GM18505 (cell line): ENCODE results near the gene COL19A1.

Source experiments
- ATAC-seq: cut with Tn5 transposase; IDR thresholded peaks from one replicate; pipeline ENCODE4 v1.9.1; 2021; ENCODE audit not compliant: unreplicated experiment
- POLR2A ChIP-seq: IDR thresholded peaks from 4 replicates; pipeline ENCODE4 v1.6.1; 2011; ENCODE audit warnings: borderline replicate concordance; ENCODE audit not compliant: insufficient read depth, insufficient read length; ENCODE audit errors: extremely low read depth

Gene COL19A1

DNA sequence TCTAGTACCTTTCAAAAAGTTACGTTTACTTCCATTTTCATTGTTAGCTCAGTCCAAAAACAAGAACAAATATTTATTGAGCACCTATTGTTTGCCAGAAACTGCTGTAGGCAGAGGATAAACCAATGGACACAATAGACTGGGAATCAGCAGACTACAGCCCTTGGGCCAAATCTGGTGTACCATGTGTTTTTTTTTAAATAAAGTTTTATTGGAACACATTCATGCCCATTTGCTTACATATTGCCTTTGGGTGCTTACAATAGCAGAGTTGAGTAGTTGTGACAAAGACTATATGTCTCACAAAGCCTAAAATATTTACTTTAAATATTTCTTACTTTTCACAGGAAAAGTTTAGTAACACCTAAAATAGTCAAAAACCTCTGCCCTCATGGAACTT is 220.4 kb downstream of the COL19A1 start:
- no peak for TF ChIP-seq POLR2A
- no peak for ATAC-seq

DNA sequence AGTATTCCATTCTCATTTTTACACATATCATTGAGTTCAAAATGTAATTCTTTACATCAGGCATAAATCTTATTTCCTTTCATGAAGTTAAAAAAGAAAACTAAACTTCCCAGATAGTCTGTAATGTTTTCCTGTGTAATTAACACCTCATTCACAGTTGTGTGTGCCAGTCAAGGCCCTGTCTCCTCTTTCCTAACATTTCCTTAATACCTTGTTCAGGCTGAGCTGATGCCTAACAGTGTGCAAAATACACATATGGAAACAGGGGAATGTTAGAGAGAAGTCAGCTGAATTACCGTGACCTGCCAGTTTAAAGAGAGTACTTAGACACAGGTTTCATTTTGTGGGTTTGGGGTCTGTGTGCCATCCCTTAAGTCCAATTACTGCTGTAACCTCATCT is 227.8 kb downstream of the COL19A1 start:
- TF ChIP-seq POLR2A, result no peak
- no peak for ATAC-seq

DNA sequence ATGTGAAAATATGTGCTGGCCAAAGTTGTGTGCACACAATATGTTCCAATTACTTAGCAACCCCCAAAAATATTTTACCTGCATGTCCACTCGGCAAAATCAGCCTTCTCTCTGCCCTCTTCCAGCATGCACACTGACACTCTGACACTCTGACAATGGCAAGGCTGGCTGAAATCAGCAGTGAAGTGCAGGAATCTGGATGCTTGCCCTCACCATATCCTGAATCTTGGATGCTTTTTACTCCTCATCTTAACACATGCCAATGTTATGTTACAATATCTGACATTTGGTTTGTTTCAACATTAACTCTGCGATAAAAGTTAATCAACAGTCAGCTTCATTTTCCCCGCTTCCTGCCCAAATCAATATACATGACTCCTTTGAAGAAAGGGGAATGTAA is 233.4 kb downstream of the COL19A1 start:
- no peak for ATAC-seq
- TF ChIP-seq POLR2A, result no peak

DNA sequence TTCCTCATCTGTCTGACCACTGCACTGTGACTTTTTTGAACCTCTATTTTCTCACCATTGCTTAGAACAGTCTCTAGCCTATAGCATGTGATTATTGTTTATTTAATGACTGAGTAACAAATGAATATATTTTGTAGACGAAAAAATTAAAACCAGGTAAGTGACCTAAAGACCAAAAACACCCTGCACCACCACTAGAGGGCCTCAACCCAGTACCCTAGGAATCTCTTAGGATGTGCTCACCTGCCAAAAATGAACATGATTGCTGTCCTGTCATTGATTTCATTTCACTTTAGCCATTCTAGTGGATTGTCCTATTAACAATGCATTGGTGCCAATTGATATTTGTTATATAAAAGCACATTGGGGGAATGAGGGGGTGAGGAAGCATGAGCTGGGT is 237.4 kb downstream of the COL19A1 start:
- TF ChIP-seq POLR2A, result no peak
- no peak for ATAC-seq

DNA sequence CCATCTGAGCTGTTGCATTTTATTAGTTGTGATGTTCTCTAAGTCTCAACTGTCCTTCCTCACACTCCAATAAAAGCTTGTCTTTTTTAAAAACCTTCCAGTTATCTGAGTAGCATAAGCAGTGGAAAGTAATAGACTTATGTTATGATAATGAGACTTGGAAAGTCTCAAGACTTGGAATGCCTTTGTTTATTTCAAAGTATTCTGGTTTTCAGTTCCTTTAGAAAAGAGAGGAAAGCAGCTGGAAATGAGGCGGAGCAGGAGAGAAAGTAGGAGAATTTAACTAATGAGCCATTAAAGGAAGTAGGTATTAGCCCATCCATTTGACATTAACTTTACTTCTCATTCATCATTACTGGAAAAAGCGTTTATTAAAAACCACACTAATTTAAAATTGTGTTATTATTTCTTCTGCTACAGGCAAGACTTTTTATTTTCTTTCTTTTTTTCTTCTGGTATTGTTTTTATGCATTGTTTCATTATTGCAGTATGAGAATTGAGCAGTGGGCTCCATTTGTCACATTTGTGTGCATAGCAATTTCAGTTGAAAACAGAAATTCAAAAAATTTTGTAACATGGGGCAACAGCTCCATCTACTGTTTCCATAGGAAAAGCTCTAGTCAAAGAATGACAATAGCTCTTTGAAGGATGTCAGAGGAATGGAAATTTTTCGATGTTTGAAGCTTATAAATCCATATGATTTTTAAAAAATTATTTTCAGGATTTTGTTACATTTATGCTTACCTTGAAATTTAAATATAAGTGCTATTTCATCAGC is 241.7 kb downstream of the COL19A1 start:
- no peak for TF ChIP-seq POLR2A
- ATAC-seq, result no peak

DNA sequence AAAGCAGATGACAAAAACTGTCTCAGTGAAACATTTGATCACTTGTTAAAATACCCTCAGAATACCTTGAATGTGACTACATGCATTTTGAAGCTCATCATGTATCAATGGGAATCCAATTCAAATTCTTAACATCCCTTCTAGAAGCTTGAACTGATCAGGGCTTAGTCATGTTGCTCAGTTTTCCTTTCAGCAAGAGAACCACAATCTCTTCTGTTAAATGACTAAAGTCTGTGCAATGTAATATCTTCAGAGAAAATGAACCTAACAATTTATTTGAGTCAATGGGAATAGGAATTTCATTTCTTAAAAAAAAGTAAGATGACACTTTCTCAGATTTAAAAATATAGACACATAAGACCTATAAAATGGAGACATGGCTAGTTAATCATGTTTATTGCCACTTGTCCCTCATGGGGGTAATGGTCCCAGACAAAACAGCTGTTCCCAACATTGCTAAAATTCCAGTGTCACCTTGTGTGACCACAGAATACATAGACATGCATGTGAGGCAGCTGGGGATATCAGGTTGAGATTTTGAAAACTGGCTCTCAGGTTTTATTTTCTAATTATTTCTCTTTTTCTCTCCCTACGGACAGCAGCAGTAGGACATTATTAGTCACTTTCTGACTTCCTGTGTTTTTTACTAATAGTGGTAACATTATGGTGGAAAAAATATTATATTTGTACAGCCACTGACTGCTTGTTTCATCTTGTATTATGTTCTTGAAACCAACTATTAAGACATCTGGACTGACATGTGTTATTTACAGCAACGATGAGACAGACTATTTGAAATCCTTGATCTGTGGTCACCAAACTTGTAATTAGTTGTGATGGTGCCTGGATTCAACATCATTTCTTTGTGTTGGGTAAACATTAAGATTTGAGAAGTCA is 244.0 kb downstream of the COL19A1 start:
- ATAC-seq, result no peak
- TF ChIP-seq POLR2A, result no peak

DNA sequence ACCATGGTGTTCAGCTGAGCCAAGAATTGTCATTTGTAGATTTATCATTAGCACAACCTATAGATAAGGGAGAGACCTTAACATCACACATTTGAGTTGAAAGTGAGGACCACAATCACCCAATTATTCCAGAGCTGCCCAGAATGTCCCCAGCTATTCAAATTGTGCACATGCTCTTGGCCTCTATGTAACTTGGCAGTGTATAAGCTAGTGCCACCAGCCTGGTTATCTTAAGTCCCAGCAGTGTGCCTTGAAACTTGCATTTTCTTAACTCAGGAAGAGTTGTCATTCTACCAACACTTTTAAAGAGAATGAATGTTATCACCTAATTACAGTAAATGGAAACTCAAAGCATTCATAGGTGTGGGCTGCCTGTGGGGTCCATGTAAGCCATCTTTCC is 245.4 kb downstream of the COL19A1 start:
- no peak for ATAC-seq
- TF ChIP-seq POLR2A, result no peak

DNA sequence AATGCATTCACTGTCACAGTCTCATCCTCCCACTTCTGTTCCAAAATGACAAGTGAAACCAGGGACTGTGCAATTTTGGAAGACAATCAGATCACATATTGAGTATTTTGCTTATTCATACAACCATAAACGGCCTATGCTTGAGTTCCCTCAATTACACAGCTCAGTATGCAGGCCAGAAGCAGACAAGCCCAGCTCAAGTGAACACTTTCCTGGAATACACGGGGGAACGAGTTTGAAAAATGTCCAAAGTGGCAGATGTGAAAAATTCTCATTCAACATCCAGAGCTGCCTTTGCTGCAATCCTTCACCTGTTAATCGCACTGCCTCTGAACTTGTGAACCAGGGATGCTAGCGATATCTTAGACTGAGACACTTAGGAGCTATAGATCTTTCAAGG is 246.4 kb downstream of the COL19A1 start:
- TF ChIP-seq POLR2A, result no peak
- no peak for ATAC-seq

DNA sequence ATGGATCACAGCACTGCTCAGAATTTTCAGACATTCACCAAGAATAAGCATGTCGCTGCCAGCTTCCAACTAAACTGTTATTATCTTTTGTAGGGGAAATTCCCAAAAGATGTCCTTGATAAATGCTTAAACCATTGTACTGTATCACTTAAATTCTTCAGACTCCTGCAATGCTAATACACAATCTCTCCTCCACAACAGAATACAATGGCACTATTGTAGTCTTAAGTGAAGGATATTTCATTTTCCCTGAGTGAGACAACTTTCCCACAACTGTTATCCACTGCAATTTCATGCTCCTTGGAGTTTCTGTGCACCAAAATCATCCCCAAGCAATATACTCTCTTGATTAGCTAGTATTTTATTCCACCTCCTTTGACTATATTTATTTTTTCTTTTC is 246.8 kb downstream of the COL19A1 start:
- TF ChIP-seq POLR2A, result no peak

DNA sequence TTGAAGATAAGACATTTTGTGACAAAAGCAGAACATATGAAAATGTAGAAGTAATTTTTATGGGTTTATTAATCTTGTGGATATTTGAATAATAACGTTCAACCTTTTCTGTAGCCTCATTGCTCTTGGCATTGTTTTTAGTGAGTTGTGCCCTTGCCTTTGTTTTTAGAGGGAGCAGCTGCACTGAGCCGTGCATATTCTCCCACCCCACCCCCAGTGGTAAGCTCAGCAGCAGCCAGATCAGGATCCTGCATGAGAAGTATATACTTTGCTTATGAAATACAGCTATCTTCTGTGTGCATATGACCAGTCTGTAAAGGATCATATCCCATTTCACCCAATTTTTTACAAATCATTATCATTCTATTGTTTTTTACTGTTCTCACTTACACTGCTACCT is 252.3 kb downstream of the COL19A1 start:
- no peak for TF ChIP-seq POLR2A
- no peak for ATAC-seq

More for the DNA sequence above, 246.8 kb downstream of the COL19A1 start:
- no peak for ATAC-seq

DNA sequence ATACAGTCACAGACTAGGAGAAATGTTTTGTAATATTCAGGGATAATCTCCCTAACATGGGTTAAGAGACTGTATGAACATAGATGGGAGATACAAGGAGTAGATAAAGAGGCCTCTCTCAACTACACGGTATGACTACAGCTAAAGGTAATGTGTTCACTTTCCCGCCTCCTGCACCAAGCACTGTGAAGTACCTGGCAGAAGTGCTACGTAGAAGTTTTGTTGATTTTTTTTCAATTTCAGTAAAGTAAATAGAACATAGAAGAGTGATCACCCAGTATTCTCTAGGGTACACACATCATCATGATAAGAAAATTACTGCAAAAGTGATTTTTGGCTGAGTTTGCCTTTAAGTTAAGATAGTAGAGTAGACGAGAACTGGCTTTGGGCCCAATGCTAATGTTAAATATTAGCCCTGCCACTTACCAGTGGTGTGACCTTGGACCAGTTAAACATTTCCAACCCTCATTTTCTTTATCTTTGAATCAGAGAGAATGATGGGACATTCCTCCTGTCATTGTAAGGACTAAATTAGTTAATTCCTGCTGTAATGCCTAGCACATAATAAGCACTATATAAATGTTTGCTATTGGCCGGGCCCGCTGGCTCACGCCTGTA is 253.0 kb downstream of the COL19A1 start:
- no peak for ATAC-seq

DNA sequence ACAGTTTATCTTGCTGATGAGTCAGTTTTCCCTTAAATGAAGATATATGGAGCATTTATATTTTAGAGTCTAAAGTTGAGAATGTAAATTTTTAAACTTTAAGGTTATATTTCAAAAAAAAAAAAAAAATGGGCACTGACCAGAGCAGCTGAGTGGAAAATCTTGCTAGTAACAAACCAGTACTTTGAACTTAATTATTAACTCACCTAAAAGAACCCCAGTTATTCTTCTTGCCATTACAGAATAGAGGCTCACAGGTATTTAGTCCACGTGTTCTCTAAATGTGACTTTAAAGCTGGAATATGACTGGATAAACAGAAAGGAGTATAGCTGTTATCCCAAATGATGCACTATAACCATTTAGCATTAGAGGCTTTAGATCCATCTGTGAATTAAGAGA is 258.1 kb downstream of the COL19A1 start:
- TF ChIP-seq POLR2A, result no peak

More for the DNA sequence above, 253.0 kb downstream of the COL19A1 start:
- TF ChIP-seq POLR2A, result no peak

DNA sequence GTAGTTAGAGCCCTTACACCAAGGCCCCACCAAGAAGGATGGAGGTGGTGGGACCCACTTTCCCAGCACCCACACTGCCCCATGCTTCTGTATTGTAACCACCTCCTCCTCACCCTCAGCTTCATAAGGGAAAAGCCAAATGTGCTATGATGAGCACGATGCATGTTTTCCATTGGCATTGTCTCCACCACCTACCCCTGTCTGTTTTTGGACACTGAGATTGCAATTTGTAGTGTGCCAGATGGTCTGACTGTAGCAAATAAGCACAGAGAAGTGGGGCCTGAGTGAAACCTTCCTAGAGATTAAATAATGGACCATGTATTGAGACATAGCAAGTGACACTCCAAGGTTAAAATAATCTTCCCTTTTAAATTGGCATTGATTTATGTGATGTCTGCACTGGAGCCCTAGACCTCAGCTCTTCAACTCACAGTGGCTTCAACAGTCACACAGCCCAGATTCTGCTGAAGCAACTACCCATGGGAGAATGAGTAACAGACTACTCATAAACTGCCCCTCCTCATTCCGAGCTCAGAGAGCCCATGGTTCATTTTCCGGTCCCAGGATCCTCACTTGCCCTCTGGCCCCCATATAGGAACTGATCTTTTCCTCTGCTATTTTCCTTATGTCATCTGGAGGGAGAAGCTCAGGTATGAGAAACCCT is 258.7 kb downstream of the COL19A1 start:
- TF ChIP-seq POLR2A, result no peak
- no peak for ATAC-seq

More for the DNA sequence above, 258.1 kb downstream of the COL19A1 start:
- ATAC-seq, result no peak
